HepG2 (cell line): Measurements from ENCODE around the gene CCDC57. TPM values are rescaled to one million over a fixed set of nuclear protein-coding genes. Genes with fewer than 3 reads are reported as not detected.
A peak's percentile ranks its signal among the peaks of the same experiment; 100 is the strongest.

Source experiments
- ATAC-seq: fragments of 200-7000 bp; cut with Tn5 transposase; 3 replicates; pipeline ENCODE4 v1.9.1; 2020; ENCODE audit warnings: mild to moderate bottlenecking, moderate library complexity
- BruUV-seq: library from RNA; stranded (reverse); fragments of 400-500 nt; replicated peaks from 2 replicates; lab custom pipeline; 2021; lab: Mats Ljungman, UMichigan
- CTCF ChIA-PET: fragments of 300-600 bp; formaldehyde crosslinking; extraction: SDS; loops from one replicate; lab custom pipeline; 2021; ENCODE audit warnings: low total read pairs, inconsistent platforms, low intra/inter-chr PET ratio; lab: Yijun Ruan, JAX
- POLR2A ChIA-PET: fragments of 350-600 bp; sonication (Branson Sonifier 250); formaldehyde crosslinking; loops from one replicate; lab custom pipeline; 2020; ENCODE audit warnings: antibody characterized with exemption, inconsistent platforms; lab: Yijun Ruan, JAX
- DNase-seq: peaks from one replicate; pipeline ENCODE4 v3.0.0-alpha.2; 2015; ENCODE audit warnings: low spot score
- FAIRE-seq: peaks from 3 replicates; lab custom pipeline; 2011; peaks lifted over from hg19 to GRCh38; lab: Jason Lieb, UNC
- H2AFZ ChIP-seq: one replicate; pipeline ENCODE4 v1.6.1; 2011; ENCODE audit warnings: low read length, inconsistent platforms
- H3K27ac ChIP-seq: fragments of 300-600 bp; 3 replicates; pipeline ENCODE4 v1.8.0; 2011; ENCODE audit warnings: mixed run types, mild to moderate bottlenecking, mixed read lengths, low read length, inconsistent platforms; ENCODE audit not compliant: insufficient read depth; ENCODE audit errors: extremely low read length
- H3K27me3 ChIP-seq, 2 experiments: fragments of 200-600 bp in 1 of 2; 2 replicates in 1 of 2; 3 replicates in 1 of 2; pipeline versions ENCODE4 v1.6.0 to v1.8.0; 2011; ENCODE audit warnings: low read length in 2 of 2, mild to moderate bottlenecking in 2 of 2, moderate library complexity in 2 of 2, inconsistent platforms in 1 of 2; ENCODE audit not compliant: insufficient read depth in 2 of 2, control insufficient read depth in 1 of 2
- H3K36me3 ChIP-seq, 2 experiments: fragments of 200-600 bp in 1 of 2; replicated peaks in 1 of 2; 2 replicates in 1 of 2; 3 replicates in 1 of 2; pipeline versions ENCODE4 v1.5.1 to v1.8.0; 2011; ENCODE audit warnings: low read length in 2 of 2, inconsistent platforms in 1 of 2; ENCODE audit not compliant: insufficient read depth in 2 of 2, control insufficient read depth in 1 of 2
- H3K4me1 ChIP-seq: 2 replicates; pipeline ENCODE4 v1.5.1; 2012; ENCODE audit warnings: low read length, inconsistent platforms; ENCODE audit not compliant: insufficient read depth
- H3K4me2 ChIP-seq: 2 replicates; pipeline ENCODE4 v1.6.0; 2011; ENCODE audit warnings: low read depth, low read length, inconsistent platforms
- H3K4me3 ChIP-seq, 3 experiments: fragments of 200-600 bp in 1 of 3; sonication (generic), shearing (Covaris generic) in 1 of 3; replicated peaks in 1 of 3; 2 replicates each; pipeline ENCODE4 v1.5.1; 2011 to 2016; ENCODE audit warnings: low read length in 3 of 3, inconsistent platforms in 2 of 3, low read depth in 2 of 3, mild to moderate bottlenecking in 2 of 3, control low read depth in 1 of 3, mixed read lengths in 1 of 3; ENCODE audit not compliant: insufficient read depth in 1 of 3
- H3K79me2 ChIP-seq: one replicate; pipeline ENCODE4 v1.6.1; 2011; ENCODE audit warnings: low read length, inconsistent platforms; ENCODE audit not compliant: insufficient read depth
- H3K9ac ChIP-seq: 2 replicates; pipeline ENCODE4 v1.6.0; 2011; ENCODE audit warnings: mild to moderate bottlenecking, low read depth, low read length, inconsistent platforms; ENCODE audit not compliant: insufficient read depth
- H3K9me3 ChIP-seq: 2 replicates; pipeline ENCODE4 v1.5.1; 2012; ENCODE audit warnings: mild to moderate bottlenecking, low read length
- H4K20me1 ChIP-seq: 2 replicates; pipeline ENCODE4 v1.6.0; 2011; ENCODE audit warnings: inconsistent platforms, mild to moderate bottlenecking, low read length, moderate library complexity; ENCODE audit not compliant: insufficient read depth
- HOXA3 ChIP-seq: sonication (generic); formaldehyde crosslinking; IDR thresholded peaks from 2 replicates; pipeline ENCODE4 v1.5.0; 2020; ENCODE audit warnings: missing genetic modification reagents
- RXRA ChIP-seq: sonication (generic); formaldehyde crosslinking; IDR thresholded peaks from 2 replicates; pipeline ENCODE4 v1.5.1; 2020; ENCODE audit warnings: missing genetic modification reagents
- TERF1 ChIP-seq: sonication (generic); formaldehyde crosslinking; IDR thresholded peaks from 2 replicates; pipeline ENCODE4 v1.8.0; 2022; ENCODE audit warnings: mild to moderate bottlenecking, missing genetic modification reagents, moderate library complexity
- TIGD3 ChIP-seq: sonication (generic); formaldehyde crosslinking; IDR thresholded peaks from 2 replicates; pipeline ENCODE4 v1.5.1; 2020; ENCODE audit warnings: mild to moderate bottlenecking, missing genetic modification reagents, borderline replicate concordance
- ZGPAT ChIP-seq: IDR thresholded peaks from 2 replicates; pipeline ENCODE4 v1.6.1; 2016; ENCODE audit warnings: mild to moderate bottlenecking
- ZNF737 ChIP-seq: sonication (generic); formaldehyde crosslinking; IDR thresholded peaks from 2 replicates; pipeline ENCODE4 v1.5.0; 2020; ENCODE audit warnings: missing genetic modification reagents, mild to moderate bottlenecking, borderline replicate concordance
- WGBS: methylation state at CpG from one replicate; pipeline ENCODE4 v1.1.6; 2017; ENCODE audit warnings: low lambda C conversion rate; 5-methylcytosine and 5-hydroxymethylcytosine counted together
- in situ Hi-C: cut with HindIII; loops from 2 replicates; pipeline ENCODE4 v1.10.0; 2017; ENCODE audit warnings: low pct_unique_long_range_greater_than_20kb; ENCODE audit not compliant: extremely low pct_ligation_motif_present
- intact Hi-C: fragments of 100-400 bp; cut with micrococcal nuclease; formaldehyde crosslinking; loops from one replicate; pipeline ENCODE4 v1.10.0; 2022; ENCODE audit not compliant: unreplicated experiment
- polyA plus RNA-seq, 8 experiments: library from polyadenylated mRNA; depleted of rRNA in 3 of 8; stranded (reverse) in 7 of 8; unstranded in 1 of 8; fragments of >200 nt; fragmentation: Illumina TruSeq in 4 of 8; extraction: Trizol in 4 of 8; gene quantifications; 2 replicates each; pipeline versions ENCODE4 v1.2.1 to v1.2.3, GENCODE V29; 2011 to 2016; ENCODE audit warnings: low read depth in 4 of 8, missing spikeins in 1 of 8, mixed read lengths in 1 of 8; ENCODE audit not compliant: insufficient read depth in 1 of 8
- total RNA-seq, 5 experiments: library from RNA; depleted of rRNA; stranded (reverse); fragments of >200 nt; fragmentation: Illumina TruSeq; extraction: Trizol; gene quantifications; 2 replicates each; pipeline ENCODE4 v1.2.3, GENCODE V29; 2016; ENCODE audit warnings: low read depth in 1 of 5

The CCDC57 gene
- total and polyA plus RNA-seq, 2 of the 13 experiments (the other 11 are each of a cell fraction or from before 2014, with no cell fraction given), result 59.3 to 59.9 TPM

- CTCF ChIA-PET, result no interaction called here
- Histone ChIP-seq H4K20me1 (no peaks in the 10 kb centered on the region), H3K27ac (no peak overlapping the region), H3K9ac (no peak overlapping the region), H3K36me3 (peaks cover 0 to 1% of the 10 kb centered on the region in 2 experiments; a peak in 3 of 5 replicates), H3K4me3 (no peak overlapping the region), H3K9me3 (no peaks in the 10 kb centered on the region), H3K79me2 (no peaks in the 10 kb centered on the region), H3K4me1 (peaks cover 39% of the 10 kb centered on the region), H2AFZ (no peak overlapping the region), H3K27me3 (no peaks in the 10 kb centered on the region), H3K4me2 (no peak overlapping the region)
- no peak for TF ChIP-seq ZNF737 (CRISPR knock-in tag)
- peak; percentile 5; the same call in 1 of the 2 replicates for TF ChIP-seq RXRA (CRISPR knock-in tag)
- 89% methylated on average over 30 of the region's 32 CpGs for WGBS
- intact Hi-C loops (no loop called here), in situ Hi-C loops (no loop called here)
- FAIRE-seq (no peak), ATAC-seq (peak; percentile 14; the same call in 1 of the 3 replicates), DNase-seq (no peak)
- POLR2A ChIA-PET, result interaction anchor here (2.4 kb wide), 1 partner anchor 16 kb away, joined by 5 read pairs; no protein-coding TSS in a partner anchor
- BruUV-seq, result no TSS peak
These were observed 90.7 kb downstream of the CCDC57 start for GRCh38 chr17:82121660-82122629.

GRCh38 chr17:82121246-82121645 is 91.4 kb downstream of the CCDC57 start:
- H3K27ac ChIP-seq, result no peak overlapping the region
- TF ChIP-seq HOXA3 (CRISPR knock-in tag) (no peak), ZGPAT (CRISPR knock-in tag) (no peak), TERF1 (no peak), TIGD3 (CRISPR knock-in tag) (no peak)
- TF ChIP-seq, all 625 proteins: peak for 0
- H3K27me3 ChIP-seq, result no peaks in the 10 kb centered on the region
- no peak overlapping the region for H2AFZ ChIP-seq
- peaks cover 46% of the 10 kb centered on the region for H3K4me1 ChIP-seq
- ATAC-seq, result no peak
- intact Hi-C loops, result no loop called here
- H3K79me2 ChIP-seq, result no peaks in the 10 kb centered on the region
- ChIA-PET POLR2A (interaction anchor here (2.4 kb wide), 1 partner anchor 15 kb away, joined by 5 read pairs; no protein-coding TSS in a partner anchor), CTCF (no interaction called here)
- FAIRE-seq, result no peak
- H3K9ac ChIP-seq, result no peak overlapping the region
- 100% methylated on average over 3 of the region's 4 CpGs for WGBS
- no peak overlapping the region for H3K4me2 ChIP-seq
- in situ Hi-C loops, result no loop called here
- H3K36me3 ChIP-seq, result peaks cover 0 to 1% of the 10 kb centered on the region in 2 experiments; a peak in 3 of 5 replicates
- H3K4me3 ChIP-seq, result no peak overlapping the region
- H4K20me1 ChIP-seq, result no peaks in the 10 kb centered on the region
- DNase-seq, result no peak
- no peaks in the 10 kb centered on the region for H3K9me3 ChIP-seq
- BruUV-seq, result no TSS peak
